CD14-positive monocyte (primary cell): ENCODE data around the gene TRIM67. TPM values are rescaled to one million over a fixed set of nuclear protein-coding genes. Genes with fewer than 3 reads are reported as not detected.

ENCODE experiments used
- DNase-seq, 3 donors: peaks; one replicate each; pipeline ENCODE4 v3.0.0-alpha.2; 2011 to 2022
- H2AFZ ChIP-seq: 2 replicates; pipeline ENCODE4 v1.6.0; 2012; ENCODE audit warnings: mild to moderate bottlenecking, low read depth, low read length, inconsistent platforms; ENCODE audit not compliant: insufficient read depth, poor library complexity, severe bottlenecking
- H3K27ac ChIP-seq, 2 donors: 1 replicate in 1 of 2; 2 replicates in 1 of 2; pipeline ENCODE4 v1.5.1; 2012 to 2013; ENCODE audit warnings: low read length in 2 of 2, control low read depth in 1 of 2, inconsistent platforms in 1 of 2, low read depth in 1 of 2, mild to moderate bottlenecking in 1 of 2
- H3K27me3 ChIP-seq, 2 donors: one replicate each; pipeline versions ENCODE4 v1.6.0 to v1.6.1; 2011 to 2013; ENCODE audit warnings: low read length in 2 of 2; ENCODE audit not compliant: control insufficient read depth in 2 of 2, insufficient read depth in 2 of 2
- H3K36me3 ChIP-seq, 2 donors: replicated peaks in 1 of 2; 1 replicate in 1 of 2; 2 replicates in 1 of 2; pipeline versions ENCODE4 v1.5.1 to v1.6.1; 2012 to 2013; ENCODE audit warnings: low read length in 2 of 2, control low read depth in 1 of 2, inconsistent platforms in 1 of 2, mild to moderate bottlenecking in 1 of 2; ENCODE audit not compliant: insufficient read depth in 2 of 2, control insufficient read depth in 1 of 2
- H3K4me1 ChIP-seq, 2 donors: 1 replicate in 1 of 2; 2 replicates in 1 of 2; pipeline versions ENCODE4 v1.5.1 to v1.6.1; 2012 to 2013; ENCODE audit warnings: low read length in 2 of 2, control low read depth in 1 of 2, inconsistent platforms in 1 of 2, mild to moderate bottlenecking in 1 of 2, moderate library complexity in 1 of 2; ENCODE audit not compliant: insufficient read depth in 2 of 2, control insufficient read depth in 1 of 2
- H3K4me2 ChIP-seq: replicated peaks from 2 replicates; pipeline ENCODE3; 2012; ENCODE audit warnings: low read length, moderate library complexity, mild to moderate bottlenecking; ENCODE audit not compliant: poor library complexity, severe bottlenecking; ENCODE audit errors: extremely low read depth
- H3K4me3 ChIP-seq, 3 experiments: fragments of 200-600 bp in 1 of 3; sonication (generic) in 1 of 3; replicated peaks in 1 of 3; 1 replicate in 2 of 3; 2 replicates in 1 of 3; pipeline ENCODE4 v1.5.1; 2011 to 2013; ENCODE audit warnings: low read length in 3 of 3, mild to moderate bottlenecking in 3 of 3, control low read depth in 2 of 3, low read depth in 2 of 3, inconsistent platforms in 1 of 3, moderate library complexity in 1 of 3
- H3K79me2 ChIP-seq: 2 replicates; pipeline ENCODE4 v1.6.0; 2012; ENCODE audit warnings: mild to moderate bottlenecking, control low read depth, inconsistent platforms, low read length, moderate library complexity; ENCODE audit not compliant: insufficient read depth
- H3K9ac ChIP-seq: 2 replicates; pipeline ENCODE4 v1.6.0; 2017; ENCODE audit warnings: low read length, mild to moderate bottlenecking; ENCODE audit not compliant: insufficient read depth, poor library complexity, severe bottlenecking
- H3K9me3 ChIP-seq, 2 donors: replicated peaks in 1 of 2; 1 replicate in 1 of 2; 2 replicates in 1 of 2; pipeline versions ENCODE4 v1.5.1 to v1.6.1; 2012 to 2013; ENCODE audit warnings: low read length in 2 of 2, control low read depth in 1 of 2; ENCODE audit not compliant: control insufficient read depth in 1 of 2, insufficient read depth in 1 of 2
- H4K20me1 ChIP-seq: 2 replicates; pipeline ENCODE4 v1.6.0; 2012; ENCODE audit warnings: mild to moderate bottlenecking, low read length, control low read depth, moderate library complexity; ENCODE audit not compliant: insufficient read depth
- H3K27ac Mint-ChIP-seq, 7 donors: one replicate each; pipeline ENCODE4 v1.8.0; 2020; ENCODE audit warnings: mild to moderate bottlenecking in 7 of 7, mixed read lengths in 7 of 7, moderate library complexity in 6 of 7, inconsistent platforms in 2 of 7
- H3K27me3 Mint-ChIP-seq, 3 donors: one replicate each; pipeline ENCODE4 v1.8.0; 2021 to 2022; ENCODE audit warnings: low read depth in 3 of 3, mild to moderate bottlenecking in 3 of 3, mixed read lengths in 3 of 3, moderate library complexity in 3 of 3, inconsistent platforms in 1 of 3
- H3K36me3 Mint-ChIP-seq, 2 donors: one replicate each; pipeline ENCODE4 v1.8.0; 2020; ENCODE audit warnings: mixed read lengths in 2 of 2, inconsistent platforms in 1 of 2, mild to moderate bottlenecking in 1 of 2
- H3K4me1 Mint-ChIP-seq: one replicate; pipeline ENCODE4 v1.8.0; 2020; ENCODE audit warnings: mild to moderate bottlenecking, mixed read lengths
- H3K4me3 Mint-ChIP-seq, 2 donors: one replicate each; pipeline ENCODE4 v1.8.0; 2020; ENCODE audit warnings: mild to moderate bottlenecking in 2 of 2, mixed read lengths in 2 of 2, moderate library complexity in 1 of 2
- H3K9me3 Mint-ChIP-seq, 7 donors: one replicate each; pipeline ENCODE4 v1.8.0; 2020 to 2022; ENCODE audit warnings: mixed read lengths in 7 of 7, mild to moderate bottlenecking in 6 of 7, moderate library complexity in 6 of 7, inconsistent platforms in 2 of 7
- WGBS: methylation state at CpG from one replicate; pipeline ENCODE4 v1.1.5; 2013; ENCODE audit warnings: missing lambda C conversion rate; ENCODE audit not compliant: insufficient coverage; 5-methylcytosine and 5-hydroxymethylcytosine counted together
- intact Hi-C, 2 donors: fragments of 100-400 bp; cut with micrococcal nuclease; formaldehyde crosslinking; loops; one replicate each; pipeline versions ENCODE4 v1.15.0 to v1.15.1; 2023
- polyA plus RNA-seq, 3 donors: library from polyadenylated mRNA; depleted of rRNA in 1 of 3; unstranded in 2 of 3; stranded (reverse) in 1 of 3; fragments of 300-500 nt in 2 of 3; fragments of >200 nt in 1 of 3; fragmentation: Illumina TruSeq in 2 of 3; gene quantifications; 1 replicate in 2 of 3; 2 replicates in 1 of 3; pipeline ENCODE4 v1.2.3, GENCODE V29; 2012 to 2021
- TF ChIP-seq, protein P1 (sequence below): fragments of 200-600 bp; IDR thresholded peaks from one replicate; pipeline ENCODE4 v1.8.0; 2022; ENCODE audit warnings: antibody characterized with exemption, mild to moderate bottlenecking

TRIM67 gene
- polyA plus RNA-seq, 3 donors = not detected

DNA sequence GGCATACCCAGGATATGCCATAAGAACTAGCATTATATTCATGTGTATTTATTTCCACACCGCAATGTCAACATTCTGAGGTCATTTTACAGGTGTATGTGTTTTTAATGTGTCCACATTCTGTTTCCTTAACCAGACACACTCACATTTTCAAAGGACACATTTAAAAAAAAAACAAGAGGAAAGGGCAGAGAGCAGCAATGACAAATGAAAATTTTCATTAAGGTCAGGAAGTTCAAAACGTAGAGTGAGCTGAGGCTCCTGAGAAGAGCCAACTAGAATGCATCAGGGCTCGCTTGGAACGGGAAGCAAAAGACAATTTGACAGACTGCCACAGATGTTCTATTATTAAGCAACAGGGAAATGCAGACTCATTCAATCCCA, 74.3 kb downstream of the TRIM67 start:
- Mint-ChIP-seq H3K27ac (peak overlapping the region in 3 of 7 donors; percentile 0 to 19 (median 4)), H3K9me3 (no peaks in the 10 kb centered on the region), H3K36me3 (peaks cover 52 to 60% of the 10 kb centered on the region in 2 donors), H3K27me3 (peaks cover 0 to 1% (median 0%) of the 10 kb centered on the region in 3 donors), H3K4me3 (no peak overlapping the region), H3K4me1 (peaks cover 36% of the 10 kb centered on the region)
- Histone ChIP-seq H3K27me3 (no peaks in the 10 kb centered on the region), H4K20me1 (peaks cover 7% of the 10 kb centered on the region), H3K27ac (peak overlapping the region in 1 of 2 donors; percentile 4), H3K4me1 (peaks cover 9 to 14% of the 10 kb centered on the region in 2 donors), H3K79me2 (peaks cover 59% of the 10 kb centered on the region), H3K4me3 (no peak overlapping the region), H3K9ac (no peak overlapping the region), H3K4me2 (no peak overlapping the region), H3K9me3 (no peaks in the 10 kb centered on the region), H2AFZ (no peak overlapping the region), H3K36me3 (peaks cover 33 to 76% of the 10 kb centered on the region in 2 donors)
- no CpG with 5 or more reads among the region's 4 CpGs for WGBS
- TF ChIP-seq, protein P1, sequence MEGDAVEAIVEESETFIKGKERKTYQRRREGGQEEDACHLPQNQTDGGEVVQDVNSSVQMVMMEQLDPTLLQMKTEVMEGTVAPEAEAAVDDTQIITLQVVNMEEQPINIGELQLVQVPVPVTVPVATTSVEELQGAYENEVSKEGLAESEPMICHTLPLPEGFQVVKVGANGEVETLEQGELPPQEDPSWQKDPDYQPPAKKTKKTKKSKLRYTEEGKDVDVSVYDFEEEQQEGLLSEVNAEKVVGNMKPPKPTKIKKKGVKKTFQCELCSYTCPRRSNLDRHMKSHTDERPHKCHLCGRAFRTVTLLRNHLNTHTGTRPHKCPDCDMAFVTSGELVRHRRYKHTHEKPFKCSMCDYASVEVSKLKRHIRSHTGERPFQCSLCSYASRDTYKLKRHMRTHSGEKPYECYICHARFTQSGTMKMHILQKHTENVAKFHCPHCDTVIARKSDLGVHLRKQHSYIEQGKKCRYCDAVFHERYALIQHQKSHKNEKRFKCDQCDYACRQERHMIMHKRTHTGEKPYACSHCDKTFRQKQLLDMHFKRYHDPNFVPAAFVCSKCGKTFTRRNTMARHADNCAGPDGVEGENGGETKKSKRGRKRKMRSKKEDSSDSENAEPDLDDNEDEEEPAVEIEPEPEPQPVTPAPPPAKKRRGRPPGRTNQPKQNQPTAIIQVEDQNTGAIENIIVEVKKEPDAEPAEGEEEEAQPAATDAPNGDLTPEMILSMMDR = no peak
- intact Hi-C loops = no loop called here
- no peak for DNase-seq

DNA sequence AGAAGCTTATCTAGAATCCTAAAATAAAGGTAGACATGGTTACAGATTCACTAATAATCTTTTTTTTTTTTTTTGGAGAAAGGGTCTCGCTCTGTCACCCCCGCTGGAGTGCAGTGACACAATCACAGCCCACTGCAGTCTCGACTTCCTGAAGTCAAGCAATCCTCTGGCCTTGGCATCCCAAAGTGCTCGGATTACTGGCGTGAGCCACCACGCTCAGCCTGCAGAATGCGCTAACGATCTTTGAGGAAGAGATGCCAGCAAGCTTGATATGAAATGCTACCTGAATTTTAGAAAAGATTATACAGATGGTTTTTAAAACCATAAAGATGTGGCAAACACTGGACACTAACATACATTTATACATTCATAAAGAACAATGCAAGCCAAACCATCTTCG, 75.1 kb downstream of the TRIM67 start:
- peaks cover 0 to 2% (median 0%) of the 10 kb centered on the region in 3 donors for H3K27me3 Mint-ChIP-seq
- intact Hi-C loops = no loop called here
- TF ChIP-seq, protein P1 = no peak
- Histone ChIP-seq H3K4me1 (peaks cover 14 to 19% of the 10 kb centered on the region in 2 donors), H3K9ac (no peak overlapping the region), H3K27me3 (no peaks in the 10 kb centered on the region), H3K9me3 (no peaks in the 10 kb centered on the region), H3K27ac (no peak overlapping the region), H3K4me2 (no peak overlapping the region), H2AFZ (no peak overlapping the region), H4K20me1 (peaks cover 7% of the 10 kb centered on the region), H3K4me3 (no peak overlapping the region), H3K79me2 (peaks cover 66% of the 10 kb centered on the region), H3K36me3 (peaks cover 28 to 68% of the 10 kb centered on the region in 2 donors)
- H3K36me3 Mint-ChIP-seq = peaks cover 47 to 54% of the 10 kb centered on the region in 2 donors
- WGBS = 84% methylated on average over 4 of the region's 9 CpGs
- H3K27ac Mint-ChIP-seq = no peak overlapping the region
- H3K4me1 Mint-ChIP-seq = peaks cover 40% of the 10 kb centered on the region
- no peak overlapping the region for H3K4me3 Mint-ChIP-seq
- no peak for DNase-seq
- H3K9me3 Mint-ChIP-seq = no peaks in the 10 kb centered on the region
